GM23248 (cell line): Measurements from ENCODE around the gene GPATCH8. TPM values are rescaled to one million over a fixed set of nuclear protein-coding genes. Genes with fewer than 3 reads are reported as not detected.

ENCODE experiments used
- DNase-seq: peaks from one replicate; pipeline ENCODE4 v3.0.0-alpha.2; 2015
- H2AFZ ChIP-seq: fragments of 200-600 bp; sonication (generic); 2 replicates; pipeline ENCODE4 v1.6.1; 2016; ENCODE audit warnings: antibody characterized with exemption
- H3F3A ChIP-seq: fragments of 200-600 bp; sonication (generic); 2 replicates; pipeline ENCODE4 v1.6.1; 2016; ENCODE audit warnings: mild to moderate bottlenecking, antibody characterized with exemption, mixed run types; ENCODE audit not compliant: insufficient read depth
- H3K27ac ChIP-seq: fragments of 200-600 bp; sonication (generic); 2 replicates; pipeline ENCODE4 v1.5.1; 2016; ENCODE audit warnings: mild to moderate bottlenecking
- H3K27me3 ChIP-seq: fragments of 200-600 bp; sonication (generic); replicated peaks from 2 replicates; pipeline ENCODE4 v1.6.1; 2016; ENCODE audit warnings: mild to moderate bottlenecking; ENCODE audit not compliant: insufficient read depth
- H3K36me3 ChIP-seq: fragments of 200-600 bp; sonication (generic); 2 replicates; pipeline ENCODE4 v1.6.1; 2016; ENCODE audit warnings: low read depth, mild to moderate bottlenecking
- H3K4me1 ChIP-seq: fragments of 200-600 bp; sonication (generic); 2 replicates; pipeline ENCODE4 v1.6.1; 2016; ENCODE audit warnings: mild to moderate bottlenecking; ENCODE audit not compliant: insufficient read depth
- H3K4me2 ChIP-seq: fragments of 200-600 bp; sonication (generic); one replicate; pipeline ENCODE4 v1.6.1; 2016; ENCODE audit warnings: mild to moderate bottlenecking; ENCODE audit not compliant: unreplicated experiment
- H3K4me3 ChIP-seq: fragments of 200-600 bp; sonication (generic); 2 replicates; pipeline ENCODE4 v1.5.1; 2016; ENCODE audit warnings: mild to moderate bottlenecking
- H3K79me2 ChIP-seq: fragments of 200-600 bp; sonication (generic); 2 replicates; pipeline ENCODE4 v1.6.1; 2016; ENCODE audit warnings: mild to moderate bottlenecking; ENCODE audit not compliant: insufficient read depth
- H3K9ac ChIP-seq: fragments of 200-600 bp; sonication (generic); 2 replicates; pipeline ENCODE4 v1.6.1; 2016; ENCODE audit warnings: mild to moderate bottlenecking
- H3K9me2 ChIP-seq: fragments of 200-600 bp; sonication (generic); 2 replicates; pipeline ENCODE4 v1.6.1; 2016; ENCODE audit warnings: mixed run types, mild to moderate bottlenecking, moderate library complexity; ENCODE audit not compliant: insufficient read depth
- H3K9me3 ChIP-seq: fragments of 200-600 bp; sonication (generic); one replicate; pipeline ENCODE4 v1.6.1; 2017; ENCODE audit warnings: low read depth
- H4K20me1 ChIP-seq: fragments of 200-600 bp; sonication (generic); 2 replicates; pipeline ENCODE4 v1.6.0; 2016; ENCODE audit not compliant: insufficient read depth
- EZH2 ChIP-seq: fragments of 200-600 bp; sonication (generic); IDR thresholded peaks from 2 replicates; pipeline ENCODE4 v1.6.1; 2018; ENCODE audit warnings: antibody characterized with exemption, mild to moderate bottlenecking; ENCODE audit not compliant: insufficient read depth, poor library complexity, severe bottlenecking
- EZH2phosphoT487 ChIP-seq: fragments of 200-600 bp; sonication (generic); IDR thresholded peaks from 2 replicates; pipeline ENCODE4 v1.6.1; 2018; ENCODE audit warnings: antibody characterized with exemption, moderate library complexity, mild to moderate bottlenecking, low read depth; ENCODE audit not compliant: insufficient read depth
- WGBS, 2 experiments: methylation state at CpG; one replicate each; pipeline ENCODE4 v1.1.6; 2015 to 2017; ENCODE audit warnings: low lambda C conversion rate in 2 of 2, low coverage in 1 of 2; ENCODE audit errors: missing lambda C conversion rate in 2 of 2; 5-methylcytosine and 5-hydroxymethylcytosine counted together
- in situ Hi-C: fragments of 300-500 bp; cut with MboI; formaldehyde crosslinking; loops from 2 replicates; pipeline ENCODE4 v1.15.0; 2020
- polyA plus RNA-seq: library from polyadenylated mRNA; unstranded; fragments of >200 nt; fragmentation: Nextera tagmentation; extraction: Ambion mirVana; gene quantifications from 2 replicates; pipeline ENCODE4 v1.2.1, GENCODE V29; 2016
- total RNA-seq: library from RNA; depleted of rRNA; stranded (reverse); fragments of >200 nt; shearing (Covaris generic); gene quantifications from 2 replicates; pipeline ENCODE4 v1.2.3, GENCODE V29; 2014

Gene GPATCH8
- total and polyA plus RNA-seq, 2 experiments from 2014 or later = 18.0 to 28.4 TPM

- no peaks in the 10 kb centered on the region for H3K9me2 ChIP-seq
- H3K27me3 ChIP-seq = peaks cover 24% of the 10 kb centered on the region
- no peaks in the 10 kb centered on the region for H3F3A ChIP-seq
- H2AFZ ChIP-seq = no peak overlapping the region
- no peaks in the 10 kb centered on the region for H4K20me1 ChIP-seq
- H3K36me3 ChIP-seq = no peaks in the 10 kb centered on the region
- H3K27ac ChIP-seq = no peak overlapping the region
- no peaks in the 10 kb centered on the region for H3K9me3 ChIP-seq
- no peak overlapping the region for H3K9ac ChIP-seq
- H3K79me2 ChIP-seq = no peaks in the 10 kb centered on the region
- H3K4me2 ChIP-seq = no peak overlapping the region
- DNase-seq = no peak
- no peak overlapping the region for H3K4me3 ChIP-seq
- 41 to 49% methylated on average over 13 to 16 of the region's 16 CpGs for WGBS, 2 experiments
- TF ChIP-seq EZH2 (no peak), EZH2phosphoT487 (no peak)
- no peaks in the 10 kb centered on the region for H3K4me1 ChIP-seq
- in situ Hi-C loops = no loop called here
Measured at GRCh38 chr17:44383861-44384260, 119.3 kb downstream of the GPATCH8 start.

GRCh38 chr17:44383363-44383762 lies 119.8 kb downstream of the GPATCH8 start:
- Histone ChIP-seq H3F3A (no peaks in the 10 kb centered on the region), H3K4me1 (no peaks in the 10 kb centered on the region), H3K27me3 (peaks cover 24% of the 10 kb centered on the region), H3K9me2 (no peaks in the 10 kb centered on the region), H2AFZ (no peak overlapping the region), H3K4me3 (no peak overlapping the region), H3K9ac (no peak overlapping the region), H3K4me2 (no peak overlapping the region), H3K9me3 (no peaks in the 10 kb centered on the region), H3K36me3 (no peaks in the 10 kb centered on the region), H3K27ac (no peak overlapping the region), H4K20me1 (no peaks in the 10 kb centered on the region), H3K79me2 (no peaks in the 10 kb centered on the region)
- in situ Hi-C loops = no loop called here
- DNase-seq = no peak
- no peak for TF ChIP-seq EZH2
- TF ChIP-seq EZH2phosphoT487 = no peak
- 81 to 86% methylated on average over 15 of the region's 15 CpGs for WGBS, 2 experiments

DNA sequence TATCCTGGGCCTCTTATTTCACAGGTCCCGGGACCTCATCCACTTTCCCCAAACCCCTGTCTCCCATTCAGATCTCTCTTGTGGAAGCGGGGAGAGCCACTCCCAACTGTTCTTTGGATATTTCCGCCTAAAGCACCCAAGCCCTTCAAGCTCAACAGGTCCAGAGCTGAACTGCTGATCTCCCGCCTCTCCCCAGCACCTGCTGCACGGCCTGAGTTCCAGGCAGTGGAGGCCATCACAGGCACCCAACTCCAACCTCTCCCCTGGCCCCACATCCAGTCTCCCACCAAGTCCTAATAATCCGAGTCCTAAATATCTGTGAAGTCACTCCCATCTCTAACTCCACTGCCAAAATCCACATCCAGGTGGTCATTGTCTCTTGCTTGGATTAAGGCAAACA lies 120.3 kb downstream of the GPATCH8 start:
- WGBS, 2 experiments = 69 to 74% methylated on average over 6 of the region's 6 CpGs
- in situ Hi-C loops = no loop called here

GRCh38 chr17:44381810-44382305 lies 121.3 kb downstream of the GPATCH8 start:
- TF ChIP-seq EZH2phosphoT487 (no peak), EZH2 (no peak)
- no peak overlapping the region for H3K9ac ChIP-seq
- H2AFZ ChIP-seq = no peak overlapping the region
- no peak for DNase-seq
- 49 to 51% methylated on average over 4 of the region's 4 CpGs for WGBS, 2 experiments
- no peaks in the 10 kb centered on the region for H3K79me2 ChIP-seq
- in situ Hi-C loops = no loop called here
- no peaks in the 10 kb centered on the region for H3K9me3 ChIP-seq
- H3K9me2 ChIP-seq = no peaks in the 10 kb centered on the region
- no peak overlapping the region for H3K4me2 ChIP-seq
- no peaks in the 10 kb centered on the region for H3F3A ChIP-seq
- H3K4me3 ChIP-seq = no peak overlapping the region
- H3K4me1 ChIP-seq = no peaks in the 10 kb centered on the region
- H3K27me3 ChIP-seq = peaks cover 24% of the 10 kb centered on the region
- no peaks in the 10 kb centered on the region for H3K36me3 ChIP-seq
- no peaks in the 10 kb centered on the region for H4K20me1 ChIP-seq
- H3K27ac ChIP-seq = no peak overlapping the region

More for the DNA sequence above, 120.3 kb downstream of the GPATCH8 start:
- Histone ChIP-seq H3K9me2 (no peaks in the 10 kb centered on the region), H2AFZ (no peak overlapping the region), H4K20me1 (no peaks in the 10 kb centered on the region), H3F3A (no peaks in the 10 kb centered on the region), H3K4me1 (no peaks in the 10 kb centered on the region), H3K36me3 (no peaks in the 10 kb centered on the region), H3K79me2 (no peaks in the 10 kb centered on the region), H3K4me2 (no peak overlapping the region), H3K27me3 (peaks cover 24% of the 10 kb centered on the region), H3K9me3 (no peaks in the 10 kb centered on the region), H3K9ac (no peak overlapping the region), H3K27ac (no peak overlapping the region), H3K4me3 (no peak overlapping the region)
- TF ChIP-seq EZH2phosphoT487 = no peak
- no peak for TF ChIP-seq EZH2
- no peak for DNase-seq

DNA sequence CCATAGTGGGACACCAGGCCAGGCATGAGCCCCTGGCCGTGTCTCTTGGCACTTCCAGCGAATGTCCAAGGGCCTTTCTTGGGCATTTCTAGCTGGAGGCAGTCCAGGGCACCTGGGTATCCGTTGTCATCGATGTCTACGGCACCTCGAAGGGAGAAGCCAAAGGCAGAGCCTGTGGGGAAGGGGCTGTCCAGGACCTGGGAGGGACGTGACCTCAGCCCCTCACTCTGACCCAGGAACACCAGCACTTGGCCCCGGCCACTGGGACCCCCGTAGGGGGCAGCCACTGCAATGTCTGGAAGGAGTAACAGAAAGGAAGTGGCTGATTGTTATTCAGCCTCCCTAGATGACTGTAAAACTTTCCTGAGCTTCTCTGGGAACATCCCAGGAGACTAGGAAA lies 122.4 kb downstream of the GPATCH8 start:
- Histone ChIP-seq H4K20me1 (no peaks in the 10 kb centered on the region), H3K9me2 (no peaks in the 10 kb centered on the region), H3K36me3 (no peaks in the 10 kb centered on the region), H3K4me3 (no peak overlapping the region), H3F3A (no peaks in the 10 kb centered on the region), H3K9ac (no peak overlapping the region), H3K27ac (no peak overlapping the region), H3K79me2 (no peaks in the 10 kb centered on the region), H2AFZ (no peak overlapping the region), H3K4me2 (no peak overlapping the region), H3K4me1 (no peaks in the 10 kb centered on the region), H3K9me3 (no peaks in the 10 kb centered on the region), H3K27me3 (peaks cover 16% of the 10 kb centered on the region)
- WGBS, 2 experiments = 45 to 50% methylated on average over 8 to 9 of the region's 9 CpGs
- no peak for DNase-seq
- no peak for TF ChIP-seq EZH2
- TF ChIP-seq EZH2phosphoT487 = no peak
- in situ Hi-C loops = no loop called here
